ENCODE results near the gene APBA1.
A peak's percentile ranks its signal among the peaks of the same experiment; 100 is the strongest.

The APBA1 gene

GRCh38 chr9:69574057-69574456 lies 98.1 kb downstream of the APBA1 start:
- no peak for DNase-seq

GRCh38 chr9:69573651-69574050 lies 98.5 kb downstream of the APBA1 start:
- no peak for DNase-seq

- no peak for DNase-seq
Observed at GRCh38 chr9:69572611-69573010, 99.6 kb downstream of the APBA1 start.

- DNase-seq = no peak
Observed at GRCh38 chr9:69571032-69571431, 101.1 kb downstream of the APBA1 start.

- DNase-seq = no peak
Observed at GRCh38 chr9:69569738-69570451, 102.3 kb downstream of the APBA1 start.

- DNase-seq = no peak
Observed at GRCh38 chr9:69564557-69564956, 107.6 kb downstream of the APBA1 start.

- no peak for DNase-seq
Observed at GRCh38 chr9:69559126-69559525, 113.0 kb downstream of the APBA1 start.

GRCh38 chr9:69556707-69557106 lies 115.5 kb downstream of the APBA1 start:
- no peak for DNase-seq

GRCh38 chr9:69555802-69556201 lies 116.4 kb downstream of the APBA1 start:
- no peak for DNase-seq

- no peak for DNase-seq
Observed at GRCh38 chr9:69554945-69555344, 117.2 kb downstream of the APBA1 start.

GRCh38 chr9:69549310-69550202 lies 122.6 kb downstream of the APBA1 start:
- peak in 1 of 2 experiments; percentile 5 for DNase-seq

GRCh38 chr9:69548681-69549080 lies 123.5 kb downstream of the APBA1 start:
- no peak for DNase-seq

- no peak for DNase-seq
Observed at GRCh38 chr9:69546265-69546664, 125.9 kb downstream of the APBA1 start.

- no peak for DNase-seq
Observed at GRCh38 chr9:69542942-69543704, 129.0 kb downstream of the APBA1 start.

GRCh38 chr9:69542058-69542457 lies 130.1 kb downstream of the APBA1 start:
- no peak for DNase-seq

- DNase-seq = no peak
Observed at GRCh38 chr9:69535911-69536310, 136.3 kb downstream of the APBA1 start.

GRCh38 chr9:69535286-69535832 lies 136.8 kb downstream of the APBA1 start:
- DNase-seq = no peak

GRCh38 chr9:69532396-69532795 lies 139.8 kb downstream of the APBA1 start:
- no peak for DNase-seq

- DNase-seq = no peak
Observed at GRCh38 chr9:69527454-69527853, 144.7 kb downstream of the APBA1 start.

- no peak for DNase-seq
Observed at GRCh38 chr9:69526699-69527098, 145.5 kb downstream of the APBA1 start.

GRCh38 chr9:69519470-69520240 lies 152.5 kb downstream of the APBA1 start:
- DNase-seq = no peak

Measured in activated CD4-positive, alpha-beta T cell treated with anti-CD3 and anti-CD28 coated beads, Interleukin-2, amount 50 U/mL, for 48 hours (primary cell).